HAP-1 (cell line): ENCODE data around the gene TM4SF5.

Experiments
- DNase-seq, 2 experiments: peaks; one replicate each; pipeline ENCODE4 v3.0.0-alpha.2; 2016 to 2020; ENCODE audit warnings: low spot score in 2 of 2
- H3K27me3 ChIP-seq: fragments of 250-450 bp; sonication (Bioruptor Pico); 2 replicates; pipeline ENCODE4 v1.5.1; 2020; ENCODE audit warnings: low read depth, mild to moderate bottlenecking, moderate library complexity
- H3K36me3 ChIP-seq: fragments of 250-450 bp; sonication (Bioruptor Pico); replicated peaks from 2 replicates; pipeline ENCODE4 v1.5.1; 2020; ENCODE audit warnings: mild to moderate bottlenecking
- H3K4me1 ChIP-seq: fragments of 250-450 bp; sonication (Bioruptor Pico); 2 replicates; pipeline ENCODE4 v1.5.1; 2020; ENCODE audit warnings: mild to moderate bottlenecking
- H3K4me3 ChIP-seq: fragments of 250-450 bp; sonication (Bioruptor Pico); 2 replicates; pipeline ENCODE4 v1.5.1; 2020; ENCODE audit warnings: mild to moderate bottlenecking, moderate library complexity
- H3K9me3 ChIP-seq: fragments of 250-450 bp; sonication (Bioruptor Pico); 2 replicates; pipeline ENCODE4 v1.5.1; 2020; ENCODE audit warnings: mild to moderate bottlenecking, moderate library complexity
- in situ Hi-C: fragments of 300-500 bp; cut with MboI; formaldehyde crosslinking; loops from 3 replicates; pipeline ENCODE4 v1.14.3; 2020; ENCODE audit warnings: low sequenced_read_pairs, inconsistent platforms, mixed read lengths

TM4SF5 gene

DNA sequence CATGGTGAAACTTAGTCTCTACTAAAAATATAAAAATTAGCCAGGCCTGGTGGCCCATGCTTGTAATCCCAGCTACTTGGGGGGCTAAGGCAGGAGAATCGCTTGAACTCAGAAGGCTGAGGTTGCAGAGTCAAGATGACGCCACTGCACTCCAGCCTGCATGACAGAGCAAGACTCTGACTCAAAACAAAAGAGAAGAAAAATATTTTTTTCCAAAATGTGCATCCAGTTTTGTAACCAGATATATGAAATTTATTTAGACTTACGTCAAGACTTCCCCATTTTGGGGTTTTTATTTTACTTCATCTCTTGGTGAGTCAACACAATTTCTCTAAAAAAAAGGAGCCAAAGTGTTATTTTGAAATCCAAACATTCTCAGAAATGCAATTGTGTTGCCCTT is 5.5 kb upstream of the TM4SF5 start:
- H3K27me3 ChIP-seq: no peaks in the 10 kb centered on the region
- H3K4me3 ChIP-seq: no peak overlapping the region
- no peak for DNase-seq
- in situ Hi-C loops: no loop called here
- H3K36me3 ChIP-seq: no peaks in the 10 kb centered on the region
- H3K9me3 ChIP-seq: no peaks in the 10 kb centered on the region
- no peaks in the 10 kb centered on the region for H3K4me1 ChIP-seq

DNA sequence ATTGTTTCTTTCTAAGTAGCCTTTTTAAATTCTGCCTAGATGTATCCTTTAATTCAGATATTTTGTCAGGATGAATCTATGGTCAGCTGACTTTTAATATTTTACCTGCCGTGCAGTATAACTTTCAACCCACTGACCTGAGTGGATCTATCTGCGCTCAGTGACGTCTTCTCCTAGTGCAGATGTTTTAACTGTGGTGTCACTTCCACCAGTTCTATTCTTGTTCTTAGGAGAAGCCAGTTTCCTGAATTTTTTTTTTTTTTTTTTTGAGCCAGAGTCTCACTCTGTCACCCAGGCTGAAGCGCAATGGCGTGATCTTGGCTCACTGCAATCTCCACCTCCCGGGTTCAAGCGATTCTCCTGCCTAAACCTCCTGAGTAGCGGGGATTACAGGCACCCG is 5.0 kb upstream of the TM4SF5 start:
- no peaks in the 10 kb centered on the region for H3K27me3 ChIP-seq
- in situ Hi-C loops: no loop called here
- H3K36me3 ChIP-seq: no peaks in the 10 kb centered on the region
- H3K4me3 ChIP-seq: no peak overlapping the region
- DNase-seq: no peak
- no peaks in the 10 kb centered on the region for H3K9me3 ChIP-seq
- no peaks in the 10 kb centered on the region for H3K4me1 ChIP-seq

DNA sequence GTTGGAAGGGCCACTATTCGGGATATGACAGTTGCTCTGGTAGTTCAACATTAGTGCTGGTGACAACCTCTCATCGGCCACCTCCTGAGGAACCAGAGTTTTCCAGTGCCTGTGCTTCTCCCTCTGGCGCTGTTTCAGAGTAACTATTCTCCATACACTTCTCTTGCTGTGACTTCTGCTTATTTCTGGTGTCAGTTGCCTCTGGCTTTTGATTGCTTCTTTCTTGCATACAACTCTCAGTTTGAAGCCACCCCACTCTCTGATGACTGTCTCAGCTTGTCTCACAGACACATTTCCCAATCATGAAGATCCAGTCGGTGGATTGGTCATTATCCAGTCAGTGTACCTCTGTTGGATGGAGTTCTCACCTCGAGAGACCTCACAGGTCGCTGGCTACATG is 3.4 kb upstream of the TM4SF5 start:
- no peak for DNase-seq
- H3K27me3 ChIP-seq: no peaks in the 10 kb centered on the region
- no peaks in the 10 kb centered on the region for H3K9me3 ChIP-seq
- in situ Hi-C loops: no loop called here
- H3K4me3 ChIP-seq: no peak overlapping the region
- no peaks in the 10 kb centered on the region for H3K36me3 ChIP-seq
- no peaks in the 10 kb centered on the region for H3K4me1 ChIP-seq

DNA sequence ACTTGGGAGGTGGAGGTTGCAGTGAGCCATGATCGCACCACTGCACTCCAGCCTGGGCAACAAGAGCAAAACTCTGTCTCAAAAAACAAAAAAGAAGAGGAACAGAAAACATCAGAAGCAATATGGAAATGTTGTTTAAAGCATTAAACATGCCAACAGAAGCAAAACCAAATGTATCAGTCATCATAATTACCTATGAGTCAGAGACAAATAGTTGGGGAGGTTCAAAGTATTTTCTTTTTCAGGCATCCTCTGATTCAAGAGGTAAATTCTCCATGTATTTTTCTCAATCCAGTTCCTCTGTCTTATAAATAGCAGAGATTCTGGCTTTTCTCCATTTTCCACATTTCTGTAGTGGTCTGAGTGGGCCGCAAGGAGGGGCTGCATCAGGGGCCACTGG is 2.1 kb upstream of the TM4SF5 start:
- no peaks in the 10 kb centered on the region for H3K36me3 ChIP-seq
- H3K4me1 ChIP-seq: no peaks in the 10 kb centered on the region
- DNase-seq: no peak
- no peaks in the 10 kb centered on the region for H3K9me3 ChIP-seq
- H3K27me3 ChIP-seq: no peaks in the 10 kb centered on the region
- no peak overlapping the region for H3K4me3 ChIP-seq
- in situ Hi-C loops: no loop called here

DNA sequence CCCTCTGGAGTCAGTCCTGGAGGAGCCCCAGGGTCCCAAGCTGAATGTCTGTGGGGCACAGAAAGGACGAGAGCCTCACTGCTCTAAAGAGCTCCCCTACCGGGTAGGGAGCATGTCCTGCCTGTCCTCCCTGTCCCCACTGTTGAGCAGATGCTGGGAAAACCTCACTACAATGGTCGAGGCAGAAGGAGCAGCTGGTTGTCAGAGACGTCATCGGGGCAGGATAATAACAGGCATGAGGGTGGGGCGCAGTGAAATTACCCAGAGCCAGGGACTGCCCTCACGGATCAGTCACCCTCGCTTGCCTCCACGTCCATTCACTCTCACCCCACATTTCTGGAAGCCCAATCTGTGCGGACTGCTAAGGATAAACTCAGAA is 538 bp downstream of the TM4SF5 start:
- H3K4me3 ChIP-seq: no peak overlapping the region
- no peaks in the 10 kb centered on the region for H3K27me3 ChIP-seq
- H3K9me3 ChIP-seq: no peaks in the 10 kb centered on the region
- no peaks in the 10 kb centered on the region for H3K36me3 ChIP-seq
- no peaks in the 10 kb centered on the region for H3K4me1 ChIP-seq
- DNase-seq: no peak
- in situ Hi-C loops: no loop called here

DNA sequence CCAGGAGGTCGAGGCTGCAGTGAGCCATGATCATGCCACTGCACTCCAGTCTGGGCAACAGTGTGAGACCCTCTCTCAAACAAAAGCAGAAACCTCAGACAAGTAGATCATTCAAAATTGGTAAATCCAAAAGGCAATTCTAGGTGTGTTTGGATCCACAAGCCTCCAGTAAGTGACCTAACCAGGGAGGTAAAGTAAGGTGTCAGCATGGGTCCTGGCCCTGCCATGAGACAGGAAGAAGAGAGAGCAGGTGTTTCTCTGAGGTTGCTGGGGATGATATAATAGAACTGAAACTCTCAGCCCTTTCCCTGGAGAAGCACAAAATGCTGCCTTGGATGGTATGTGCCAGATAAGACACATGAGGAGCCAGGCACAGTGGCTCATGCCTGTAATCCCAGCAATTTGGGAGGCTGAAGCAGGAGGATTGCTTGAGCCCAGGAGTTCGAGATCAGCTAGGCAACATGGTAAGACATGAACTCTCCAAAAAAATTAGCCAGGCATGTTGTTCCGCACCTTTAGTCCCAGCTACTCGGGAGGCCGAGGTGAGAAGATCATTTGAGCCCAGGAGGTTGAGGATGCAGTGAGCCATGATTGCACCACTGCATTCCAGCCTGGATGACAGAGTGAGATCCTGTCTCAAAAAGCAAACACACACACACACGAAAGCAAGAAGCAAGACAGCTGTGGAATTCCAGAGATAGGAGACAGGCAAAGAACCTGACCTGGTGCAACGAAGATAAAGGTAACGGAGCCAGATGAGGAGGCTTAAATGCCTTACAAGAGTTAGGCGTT is 6.5 kb downstream of the TM4SF5 start:
- H3K36me3 ChIP-seq: no peaks in the 10 kb centered on the region
- H3K4me3 ChIP-seq: no peak overlapping the region
- H3K9me3 ChIP-seq: no peaks in the 10 kb centered on the region
- H3K4me1 ChIP-seq: no peaks in the 10 kb centered on the region
- no peaks in the 10 kb centered on the region for H3K27me3 ChIP-seq
- DNase-seq: no peak
- in situ Hi-C loops: no loop called here

DNA sequence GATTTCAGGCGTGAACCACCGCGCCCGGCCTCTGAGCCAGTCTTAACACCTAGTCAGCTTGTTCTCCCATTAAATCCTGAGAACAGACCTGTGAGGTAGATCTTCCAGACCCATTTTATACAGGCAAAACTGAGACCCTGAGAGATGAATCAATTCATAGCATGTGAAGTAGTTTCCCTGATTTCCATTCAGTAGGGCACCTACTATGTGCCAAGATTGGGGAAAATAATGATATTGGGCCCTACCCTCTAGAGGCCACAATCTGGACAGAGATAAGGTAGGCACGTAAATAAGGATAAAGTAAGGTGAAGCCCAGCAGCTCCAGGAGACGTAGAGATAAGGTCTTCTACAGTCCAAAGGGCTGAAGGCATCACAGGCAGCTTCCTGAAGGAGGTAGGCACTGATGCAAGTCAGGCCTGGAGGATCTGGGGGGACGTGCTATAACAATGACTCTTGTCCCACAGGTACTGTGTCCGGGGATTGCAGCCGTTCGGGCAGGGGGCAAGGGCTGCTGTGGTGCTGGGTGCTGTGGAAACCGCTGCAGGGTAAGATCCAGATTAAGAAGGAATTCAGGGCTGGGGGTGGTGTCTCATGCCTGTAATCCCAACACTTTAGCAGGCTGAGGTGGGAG is 8.8 kb downstream of the TM4SF5 start:
- Histone ChIP-seq H3K4me3 (no peak overlapping the region), H3K9me3 (no peaks in the 10 kb centered on the region), H3K27me3 (0 out of 2 replicates have a peak, but pooled peaks cover 2% of the 10 kb centered on the region), H3K36me3 (no peaks in the 10 kb centered on the region), H3K4me1 (no peaks in the 10 kb centered on the region)
- in situ Hi-C loops: no loop called here
- no peak for DNase-seq

DNA sequence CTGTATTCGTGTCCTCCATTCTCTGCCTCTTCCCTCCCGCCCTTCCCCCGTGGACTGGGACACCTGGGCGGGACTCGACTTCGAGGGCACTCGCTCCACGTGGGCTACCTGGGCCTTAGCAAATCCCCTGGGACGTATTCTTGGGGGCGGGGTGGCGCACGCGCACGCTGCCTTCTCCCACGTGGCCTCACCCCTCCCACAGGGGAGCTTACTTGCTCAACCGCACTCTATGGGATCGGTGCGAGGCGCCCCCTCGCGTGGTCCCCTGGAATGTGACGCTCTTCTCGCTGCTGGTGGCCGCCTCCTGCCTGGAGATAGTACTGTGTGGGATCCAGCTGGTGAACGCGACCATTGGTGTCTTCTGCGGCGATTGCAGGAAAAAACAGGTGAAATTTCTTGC is 11.0 kb downstream of the TM4SF5 start:
- no peak overlapping the region for H3K4me3 ChIP-seq
- in situ Hi-C loops: no loop called here
- no peaks in the 10 kb centered on the region; the same call in 1 of the 2 replicates for H3K9me3 ChIP-seq
- H3K4me1 ChIP-seq: peaks cover 4% of the 10 kb centered on the region; the same call in 1 of the 2 replicates
- 0 out of 2 replicates have a peak, but pooled peaks cover 2% of the 10 kb centered on the region for H3K27me3 ChIP-seq
- DNase-seq: no peak
- no peaks in the 10 kb centered on the region for H3K36me3 ChIP-seq

DNA sequence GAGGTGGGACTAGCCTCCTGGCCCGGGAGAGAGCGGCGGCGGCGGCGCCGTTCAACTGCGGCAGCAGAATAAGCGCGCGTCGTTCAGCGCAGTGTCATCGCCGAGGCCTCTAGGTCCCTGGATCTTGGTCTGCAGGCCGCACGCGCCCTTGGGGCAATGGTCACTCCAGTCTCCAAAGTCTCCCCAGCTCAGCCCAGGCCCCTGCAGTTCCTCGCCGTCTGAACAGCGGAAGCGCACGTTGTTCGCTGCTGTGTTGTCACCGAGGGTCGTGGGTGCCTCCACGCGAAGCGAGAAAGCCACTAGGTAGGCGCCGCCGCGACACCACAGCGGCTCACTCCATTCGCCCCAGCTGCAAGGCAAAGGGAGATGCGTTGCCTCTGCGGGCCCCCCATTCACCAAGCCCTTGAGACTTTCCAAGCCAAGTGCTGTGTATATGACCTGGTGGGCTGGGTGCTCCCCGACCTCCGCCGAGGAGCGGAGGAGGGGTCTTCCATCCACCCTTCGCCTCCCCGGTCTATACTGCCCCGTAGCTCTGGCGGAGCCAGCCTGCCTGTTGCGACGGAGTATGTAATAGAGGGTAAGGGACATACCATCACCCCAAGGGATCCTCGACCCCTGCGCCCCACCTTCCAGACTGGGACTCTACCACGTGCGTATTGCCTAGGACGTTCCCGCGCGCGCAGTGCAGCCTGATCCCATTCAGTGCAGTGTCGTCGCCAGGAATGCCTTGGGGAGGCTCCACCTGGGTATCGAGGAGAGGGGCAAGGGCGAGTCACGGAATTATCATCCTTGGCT is 13.8 kb downstream of the TM4SF5 start:
- in situ Hi-C loops: no loop called here
- no peaks in the 10 kb centered on the region for H3K36me3 ChIP-seq
- no peak for DNase-seq
- H3K27me3 ChIP-seq: 0 out of 2 replicates have a peak, but pooled peaks cover 2% of the 10 kb centered on the region
- peaks cover 3% of the 10 kb centered on the region; the same call in 1 of the 2 replicates for H3K9me3 ChIP-seq
- no peak overlapping the region for H3K4me3 ChIP-seq
- H3K4me1 ChIP-seq: peaks cover 15% of the 10 kb centered on the region

DNA sequence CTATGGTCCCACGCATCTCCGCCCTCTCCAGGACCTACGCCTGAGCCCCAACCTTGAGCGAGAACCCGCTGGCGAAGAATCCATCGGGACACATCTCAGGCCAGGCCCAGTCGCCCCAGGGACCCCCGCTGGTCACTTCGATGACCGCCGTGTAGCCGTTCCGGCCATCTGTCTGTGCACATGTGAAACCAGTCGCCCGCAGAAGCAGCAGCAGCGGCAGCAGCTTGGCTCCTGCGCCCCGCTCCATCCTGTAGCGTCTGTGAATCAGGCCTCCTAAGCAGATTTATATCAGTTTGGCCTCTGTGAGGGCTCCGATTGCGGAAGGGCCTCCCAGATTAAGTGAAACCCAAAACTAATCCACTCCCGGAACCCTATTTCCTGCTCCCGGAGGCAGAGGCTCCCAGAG is 14.4 kb downstream of the TM4SF5 start, which contains the start of gene VMO1:
VMO1 (minus strand) TSS at position 259 of the 406 bp plus-strand sequence; CDS start at position 247, 12 bp downstream.
- DNase-seq: no peak
- Histone ChIP-seq H3K4me1 (peaks cover 15% of the 10 kb centered on the region), H3K4me3 (no peak within 1 kb of the TSS), H3K9me3 (peaks cover 3% of the 10 kb centered on the region; the same call in 1 of the 2 replicates), H3K27me3 (0 out of 2 replicates have a peak, but pooled peaks cover 2% of the 10 kb centered on the region), H3K36me3 (no peaks in the 10 kb centered on the region)
- in situ Hi-C loops: no loop called here

DNA sequence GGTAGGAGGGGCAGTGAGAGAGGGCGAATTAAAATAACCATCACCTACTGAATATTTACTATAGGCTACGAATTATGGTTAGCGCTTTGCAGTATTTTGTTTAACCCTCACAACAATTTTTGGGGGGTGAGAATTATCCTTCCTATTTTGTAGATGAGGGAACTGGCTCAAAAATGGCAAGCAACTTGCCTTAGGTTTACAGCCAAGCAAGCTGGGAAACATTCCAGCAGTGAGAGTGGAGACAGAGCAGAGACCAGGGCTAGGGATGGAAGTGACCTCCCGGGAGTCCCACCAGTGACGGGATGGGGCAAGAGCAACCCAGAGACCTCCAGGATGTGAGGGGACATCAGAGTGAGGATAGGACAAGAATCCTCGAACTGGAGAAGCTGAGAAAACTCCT is 14.8 kb downstream of the TM4SF5 start:
- Histone ChIP-seq H3K4me1 (peaks cover 15% of the 10 kb centered on the region), H3K36me3 (no peaks in the 10 kb centered on the region), H3K9me3 (peaks cover 3% of the 10 kb centered on the region; the same call in 1 of the 2 replicates), H3K27me3 (0 out of 2 replicates have a peak, but pooled peaks cover 2% of the 10 kb centered on the region), H3K4me3 (no peak overlapping the region)
- in situ Hi-C loops: no loop called here
- DNase-seq: no peak

DNA sequence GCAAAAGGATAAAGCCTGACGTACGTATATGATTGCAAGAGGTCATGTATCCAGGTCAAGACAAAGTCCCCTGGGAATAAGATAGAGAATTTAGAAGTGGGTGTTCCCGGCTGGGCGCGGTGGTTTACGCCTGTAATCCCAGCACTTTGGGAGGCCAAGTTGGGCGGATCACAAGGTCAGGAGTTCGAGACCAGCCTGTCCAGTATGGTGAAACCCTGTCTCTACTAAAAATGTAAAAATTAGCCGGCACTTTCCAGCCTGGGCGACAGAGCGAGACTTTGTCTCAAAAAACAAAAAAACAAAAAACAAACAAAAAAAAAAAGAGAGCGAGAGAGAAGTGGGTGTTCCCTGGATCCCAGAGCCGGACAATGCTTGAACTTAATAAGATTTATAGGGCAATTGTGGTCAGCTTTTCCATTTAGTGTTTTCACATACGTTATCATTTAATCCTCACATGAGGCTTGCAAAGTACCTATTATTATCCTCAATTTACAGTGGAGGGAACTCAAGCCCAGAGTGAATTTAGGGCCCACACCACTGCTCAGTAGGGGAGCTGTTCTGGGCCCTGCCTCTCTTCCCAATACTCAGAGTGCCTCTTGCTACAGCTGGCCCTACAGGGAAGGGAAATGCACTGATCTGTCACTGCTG is 16.6 kb downstream of the TM4SF5 start:
- Histone ChIP-seq H3K27me3 (0 out of 2 replicates have a peak, but pooled peaks cover 2% of the 10 kb centered on the region), H3K36me3 (no peaks in the 10 kb centered on the region), H3K9me3 (peaks cover 3% of the 10 kb centered on the region; the same call in 1 of the 2 replicates), H3K4me1 (peaks cover 15% of the 10 kb centered on the region), H3K4me3 (no peak overlapping the region)
- no peak for DNase-seq
- in situ Hi-C loops: no loop called here
